GM12873 (cell line): ENCODE results near the gene TSN.

Experiments used
- TF ChIP-seq, protein P1 (sequence below): IDR thresholded peaks from 2 replicates; pipeline ENCODE4 v1.5.1; 2012; ENCODE audit warnings: low read depth, mild to moderate bottlenecking, moderate library complexity, low read length, control low read depth; ENCODE audit not compliant: insufficient read depth; ENCODE audit errors: missing control alignments

The TSN gene

DNA sequence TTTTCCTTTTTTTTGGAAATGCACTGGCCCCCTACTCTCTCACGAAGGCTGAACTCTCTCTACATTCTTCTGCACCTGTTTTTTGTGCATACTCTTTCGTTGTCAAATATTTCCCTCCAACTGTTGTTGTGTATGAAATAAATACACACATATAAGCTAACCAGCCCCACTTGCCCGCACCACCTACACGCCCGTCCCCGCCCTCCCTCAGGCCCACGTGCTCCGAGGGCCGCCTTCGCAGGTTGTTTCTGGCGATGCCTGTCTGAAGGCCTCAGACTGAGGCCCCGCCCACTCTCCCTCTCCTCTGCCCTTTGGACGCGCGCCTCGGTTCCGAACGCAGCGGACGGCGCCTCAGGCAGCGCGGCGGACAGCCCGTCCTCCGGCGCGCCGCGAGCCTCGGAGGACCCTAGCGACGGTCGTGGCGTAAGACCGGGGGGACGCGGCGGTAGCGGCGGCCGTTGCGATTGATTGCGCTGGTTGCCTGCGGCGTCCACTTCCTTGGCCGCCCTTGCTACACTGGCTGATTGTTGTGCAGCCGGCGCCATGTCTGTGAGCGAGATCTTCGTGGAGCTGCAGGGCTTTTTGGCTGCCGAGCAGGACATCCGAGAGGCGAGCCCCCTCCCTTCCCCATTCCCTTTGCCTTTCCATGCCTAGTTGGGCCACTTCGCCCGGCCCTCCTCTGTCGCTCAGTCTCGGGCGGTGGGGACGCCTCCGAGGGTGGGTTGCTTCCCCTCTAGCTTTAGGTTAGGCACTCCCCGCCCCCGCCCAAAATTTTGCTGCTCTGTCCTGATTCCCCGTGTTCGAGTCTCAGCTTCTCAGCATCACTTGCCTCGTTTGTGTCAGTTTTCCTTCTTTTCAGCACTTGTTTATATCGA lies at the start of gene TSN:
Gene TSN, plus strand, starts transcription at position 415 of the 875 bp plus-strand sequence. Its CDS starts 129 bp downstream, at position 544.
- TF ChIP-seq, protein P1, sequence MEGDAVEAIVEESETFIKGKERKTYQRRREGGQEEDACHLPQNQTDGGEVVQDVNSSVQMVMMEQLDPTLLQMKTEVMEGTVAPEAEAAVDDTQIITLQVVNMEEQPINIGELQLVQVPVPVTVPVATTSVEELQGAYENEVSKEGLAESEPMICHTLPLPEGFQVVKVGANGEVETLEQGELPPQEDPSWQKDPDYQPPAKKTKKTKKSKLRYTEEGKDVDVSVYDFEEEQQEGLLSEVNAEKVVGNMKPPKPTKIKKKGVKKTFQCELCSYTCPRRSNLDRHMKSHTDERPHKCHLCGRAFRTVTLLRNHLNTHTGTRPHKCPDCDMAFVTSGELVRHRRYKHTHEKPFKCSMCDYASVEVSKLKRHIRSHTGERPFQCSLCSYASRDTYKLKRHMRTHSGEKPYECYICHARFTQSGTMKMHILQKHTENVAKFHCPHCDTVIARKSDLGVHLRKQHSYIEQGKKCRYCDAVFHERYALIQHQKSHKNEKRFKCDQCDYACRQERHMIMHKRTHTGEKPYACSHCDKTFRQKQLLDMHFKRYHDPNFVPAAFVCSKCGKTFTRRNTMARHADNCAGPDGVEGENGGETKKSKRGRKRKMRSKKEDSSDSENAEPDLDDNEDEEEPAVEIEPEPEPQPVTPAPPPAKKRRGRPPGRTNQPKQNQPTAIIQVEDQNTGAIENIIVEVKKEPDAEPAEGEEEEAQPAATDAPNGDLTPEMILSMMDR: no peak

DNA sequence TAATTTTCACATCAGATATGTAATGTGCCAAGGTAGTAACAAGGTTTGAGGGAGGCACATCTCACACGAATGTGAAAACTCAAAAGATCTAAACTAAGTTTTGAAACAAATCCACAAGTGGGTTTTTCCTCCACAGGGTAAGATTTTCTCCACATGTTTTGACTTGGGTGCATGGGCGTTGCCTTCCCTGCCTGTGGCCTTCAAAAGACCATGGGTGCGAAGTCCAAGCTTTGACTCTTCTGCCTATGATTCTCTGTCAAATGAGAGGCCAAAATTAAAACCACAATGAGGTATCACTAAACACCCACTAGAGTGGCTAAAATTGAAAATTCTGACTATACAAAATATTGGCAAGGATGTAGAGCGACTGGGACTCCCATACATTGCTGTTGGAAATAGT lies 49.5 kb upstream of the TSN start:
- TF ChIP-seq, protein P1: no peak

- TF ChIP-seq, protein P1: no peak
Measured at GRCh38 chr2:121707344-121707919, 48.0 kb upstream of the TSN start.

- TF ChIP-seq, protein P1: no peak
Measured at GRCh38 chr2:121707920-121708361, 47.5 kb upstream of the TSN start.

- TF ChIP-seq, protein P1: no peak
Measured at GRCh38 chr2:121709776-121710469, 45.5 kb upstream of the TSN start.

GRCh38 chr2:121710470-121711170 lies 44.8 kb upstream of the TSN start:
- TF ChIP-seq, protein P1: no peak
